Hepatic stellate cell (primary cell): Measurements from ENCODE around the gene SAPCD2.

Source experiments
- DNase-seq: peaks from one replicate; pipeline ENCODE4 v3.0.0; 2011; ENCODE audit warnings: low spot score

The SAPCD2 gene

DNA sequence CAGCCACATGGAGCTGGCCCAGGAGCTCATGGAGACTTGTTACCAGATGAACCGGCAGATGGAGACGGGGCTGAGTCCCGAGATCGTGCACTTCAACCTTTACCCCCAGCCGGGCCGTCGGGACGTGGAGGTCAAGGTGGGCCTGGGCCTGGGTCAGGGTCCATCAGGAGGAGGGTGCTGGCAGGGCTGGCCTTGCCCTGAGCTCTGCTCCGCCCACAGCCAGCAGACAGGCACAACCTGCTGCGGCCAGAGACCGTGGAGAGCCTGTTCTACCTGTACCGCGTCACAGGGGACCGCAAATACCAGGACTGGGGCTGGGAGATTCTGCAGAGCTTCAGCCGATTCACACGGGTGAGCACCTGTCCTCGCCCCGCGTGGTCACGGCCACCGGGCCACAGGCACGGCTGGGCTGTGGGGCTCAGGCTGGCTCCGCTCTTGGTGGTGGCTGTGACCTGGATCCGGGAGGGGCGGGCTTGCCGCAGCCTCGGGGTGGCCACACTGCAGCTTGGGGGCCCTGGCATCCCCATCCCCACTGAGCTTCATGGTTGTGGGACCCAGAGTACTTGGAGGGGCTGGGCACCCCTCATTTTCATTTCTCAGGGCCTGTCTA is 37.1 kb upstream of the SAPCD2 start:
- no peak for DNase-seq

DNA sequence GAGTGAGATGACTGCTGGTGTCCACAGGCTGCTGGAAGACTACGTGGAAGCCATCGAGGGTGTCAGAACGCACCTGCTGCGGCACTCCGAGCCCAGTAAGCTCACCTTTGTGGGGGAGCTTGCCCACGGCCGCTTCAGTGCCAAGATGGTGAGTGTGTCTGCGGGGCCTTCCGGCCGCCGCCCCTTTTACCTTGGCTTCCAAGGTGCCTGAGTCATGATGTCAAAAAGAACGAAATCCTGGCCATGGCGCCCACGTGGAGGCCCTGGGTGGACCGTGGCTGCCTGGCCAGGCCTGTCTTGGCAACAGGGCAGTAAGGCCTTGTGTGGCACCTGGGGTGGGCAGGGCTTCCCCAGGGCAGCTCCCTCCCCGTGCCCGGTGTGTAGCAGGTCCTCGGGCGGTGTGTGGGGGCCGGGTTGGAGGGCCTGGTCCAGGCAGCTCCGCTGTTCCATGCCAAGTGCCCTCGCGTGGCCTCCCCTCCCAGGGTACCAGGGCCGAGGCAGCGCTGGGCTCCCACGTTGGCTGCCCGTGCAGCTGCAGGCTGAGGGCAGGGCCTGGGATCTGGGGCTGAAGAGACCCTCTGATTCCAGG is 36.4 kb upstream of the SAPCD2 start:
- no peak for DNase-seq

DNA sequence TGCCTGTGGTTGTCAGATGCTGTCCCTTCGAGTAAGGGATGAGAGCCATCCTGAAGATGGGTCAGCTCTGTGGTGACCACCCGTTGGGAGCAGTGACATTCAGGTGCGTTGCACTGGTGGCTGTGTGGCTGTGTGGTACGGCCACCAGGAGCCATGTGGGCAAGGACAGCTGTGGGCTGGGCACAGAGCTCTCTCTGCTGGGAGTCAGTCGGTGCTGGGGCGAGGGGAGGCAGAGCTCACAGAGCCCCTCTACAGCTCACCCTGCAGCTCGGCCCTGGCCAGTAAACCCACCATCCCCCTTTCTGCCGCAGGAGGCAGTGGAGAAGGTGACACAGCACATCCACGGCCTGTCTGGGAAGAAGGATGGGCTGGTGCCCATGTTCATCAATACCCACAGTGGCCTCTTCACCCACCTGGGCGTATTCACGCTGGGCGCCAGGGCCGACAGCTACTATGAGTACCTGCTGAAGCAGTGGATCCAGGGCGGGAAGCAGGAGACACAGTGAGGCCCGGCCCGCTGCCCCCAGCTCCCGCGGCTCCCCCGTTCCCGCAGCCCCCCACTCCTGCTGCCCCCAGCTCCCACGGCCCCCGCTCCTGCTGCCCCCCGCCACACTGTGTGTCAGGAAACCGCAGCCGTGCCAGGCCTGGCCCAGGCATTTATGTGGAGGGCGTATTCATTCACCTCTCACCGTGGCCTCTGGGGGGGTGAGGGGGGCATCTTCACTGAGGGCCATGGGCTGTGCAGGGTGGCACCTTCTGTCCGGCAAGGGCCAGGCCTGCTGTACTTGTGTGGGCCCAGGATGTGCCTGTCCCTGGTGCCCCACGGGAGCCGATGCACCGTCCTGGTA is 35.7 kb upstream of the SAPCD2 start:
- DNase-seq: no peak

DNA sequence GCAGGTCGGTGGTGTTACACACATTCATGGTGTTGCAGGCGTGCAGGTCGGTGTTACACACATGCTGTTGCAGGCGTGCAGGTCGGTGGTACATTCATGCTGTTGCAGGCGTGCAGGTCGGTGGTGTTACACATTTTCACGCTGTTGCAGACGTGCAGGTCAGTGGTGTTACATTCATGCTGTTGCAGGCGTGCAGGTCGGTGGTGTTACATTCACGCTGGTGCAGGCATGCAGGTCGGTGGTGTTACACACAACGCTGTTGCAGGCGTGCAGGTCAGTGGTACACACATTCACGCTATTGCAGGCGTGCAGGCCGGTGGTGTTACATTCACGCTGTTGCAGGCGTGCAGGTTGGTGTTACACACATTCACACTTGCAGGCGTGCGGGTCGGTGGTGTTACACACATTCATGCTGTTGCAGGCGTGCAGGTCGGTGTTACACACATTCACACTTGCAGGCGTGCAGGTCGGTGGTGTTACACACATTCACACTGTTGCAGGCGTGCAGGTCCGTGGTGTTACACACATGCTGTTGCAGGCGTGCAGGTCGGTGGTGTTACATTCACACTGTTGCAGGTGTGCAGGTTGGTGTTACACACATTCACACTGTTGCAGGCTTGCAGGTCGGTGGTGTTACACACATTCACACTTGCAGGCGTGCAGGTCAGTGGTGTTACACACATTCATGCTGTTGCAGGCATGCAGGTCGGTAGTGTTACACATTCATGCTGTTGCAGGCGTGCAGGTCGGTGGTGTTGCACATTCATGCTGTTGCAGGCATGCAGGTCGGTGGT is 33.0 kb upstream of the SAPCD2 start:
- no peak for DNase-seq

DNA sequence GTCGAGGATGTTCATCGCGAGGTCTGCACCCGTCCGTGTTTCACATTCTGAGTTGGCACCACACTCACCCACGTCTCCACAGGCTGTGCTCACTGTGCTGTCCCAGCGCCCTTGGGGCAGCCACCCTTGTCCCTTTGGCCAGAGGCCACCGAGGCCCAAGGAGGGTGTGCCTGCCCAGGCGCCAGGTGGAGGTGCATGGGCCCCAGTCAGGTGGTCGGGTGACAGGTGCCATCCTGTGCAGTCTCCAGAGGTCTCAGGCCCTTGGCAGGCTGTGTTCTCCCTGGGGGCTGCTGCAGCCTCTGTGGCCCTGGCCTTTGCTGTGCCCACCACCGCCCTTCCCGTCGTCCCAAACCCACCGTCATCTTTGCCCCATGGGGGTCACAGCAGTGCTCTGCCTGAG is 28.9 kb upstream of the SAPCD2 start:
- no peak for DNase-seq

DNA sequence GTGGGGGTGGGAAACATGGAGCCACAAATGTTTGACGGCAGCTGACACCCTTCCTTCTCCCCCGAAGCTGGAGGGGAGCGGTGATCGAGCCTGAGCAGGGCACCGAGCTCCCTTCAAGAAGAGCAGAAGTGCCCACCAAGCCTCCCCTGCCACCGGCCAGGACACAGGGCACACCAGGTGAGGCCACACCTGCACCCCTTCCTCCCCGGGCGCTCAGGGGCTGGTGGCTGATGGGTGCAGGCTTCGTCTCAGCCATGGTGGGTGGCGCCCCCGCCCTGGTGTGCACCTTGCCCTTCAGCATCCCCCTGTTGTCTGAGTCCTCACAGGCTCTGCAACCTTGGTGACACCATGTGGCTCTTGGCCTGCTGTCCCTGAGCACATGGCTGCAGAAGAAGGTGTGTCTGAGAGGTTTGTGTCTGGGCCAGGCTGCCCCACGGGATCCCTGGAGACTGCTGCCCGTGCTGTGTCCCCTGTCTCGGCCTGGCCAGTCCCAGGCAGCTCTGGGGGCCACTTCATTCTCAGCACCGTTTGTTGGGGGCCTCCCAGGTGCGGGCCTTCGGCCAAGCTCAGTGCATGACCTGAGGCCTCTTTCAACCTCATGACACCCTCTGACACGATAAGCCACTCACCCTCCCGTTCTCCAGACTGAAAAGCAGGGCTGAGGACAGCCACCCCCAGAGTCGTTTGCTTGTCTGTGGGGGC is 27.6 kb upstream of the SAPCD2 start:
- DNase-seq: no peak

DNA sequence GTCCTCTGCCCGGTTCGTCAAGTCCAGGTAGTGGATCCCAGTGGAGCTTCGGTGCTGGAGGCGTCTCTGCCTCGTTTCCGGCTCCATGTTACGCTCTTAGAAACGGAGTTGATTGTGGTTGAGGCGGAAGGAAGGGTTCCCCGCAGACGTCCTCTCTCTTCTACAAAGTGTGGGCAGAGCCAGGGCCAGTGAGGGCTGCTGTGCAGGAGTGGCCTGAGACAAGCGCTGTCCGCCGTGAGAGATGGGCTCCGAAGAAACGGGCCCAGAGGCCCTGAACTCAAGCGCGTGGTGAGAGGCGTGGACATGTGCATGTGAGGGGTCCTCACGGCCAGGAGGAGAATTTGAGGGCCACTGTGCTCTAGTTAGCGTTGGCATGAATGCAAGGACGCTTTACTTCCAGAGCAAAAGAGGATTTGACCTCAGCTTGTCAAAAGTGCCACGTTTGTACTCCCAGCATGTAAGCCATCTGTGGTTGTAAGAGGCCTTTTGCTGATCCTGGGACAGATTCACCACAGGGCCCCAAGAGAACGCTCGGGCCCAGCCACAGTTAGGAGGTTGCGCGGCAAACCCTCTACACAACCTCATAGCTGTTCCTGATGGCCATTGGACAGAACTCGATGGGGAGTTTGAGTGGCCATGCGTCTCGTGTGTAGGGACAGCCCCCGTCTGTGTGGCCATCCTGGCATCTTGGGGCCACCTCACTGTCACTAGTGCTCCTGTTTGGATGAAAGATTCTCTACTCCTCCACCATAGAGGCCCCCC is 26.6 kb upstream of the SAPCD2 start:
- DNase-seq: no peak

DNA sequence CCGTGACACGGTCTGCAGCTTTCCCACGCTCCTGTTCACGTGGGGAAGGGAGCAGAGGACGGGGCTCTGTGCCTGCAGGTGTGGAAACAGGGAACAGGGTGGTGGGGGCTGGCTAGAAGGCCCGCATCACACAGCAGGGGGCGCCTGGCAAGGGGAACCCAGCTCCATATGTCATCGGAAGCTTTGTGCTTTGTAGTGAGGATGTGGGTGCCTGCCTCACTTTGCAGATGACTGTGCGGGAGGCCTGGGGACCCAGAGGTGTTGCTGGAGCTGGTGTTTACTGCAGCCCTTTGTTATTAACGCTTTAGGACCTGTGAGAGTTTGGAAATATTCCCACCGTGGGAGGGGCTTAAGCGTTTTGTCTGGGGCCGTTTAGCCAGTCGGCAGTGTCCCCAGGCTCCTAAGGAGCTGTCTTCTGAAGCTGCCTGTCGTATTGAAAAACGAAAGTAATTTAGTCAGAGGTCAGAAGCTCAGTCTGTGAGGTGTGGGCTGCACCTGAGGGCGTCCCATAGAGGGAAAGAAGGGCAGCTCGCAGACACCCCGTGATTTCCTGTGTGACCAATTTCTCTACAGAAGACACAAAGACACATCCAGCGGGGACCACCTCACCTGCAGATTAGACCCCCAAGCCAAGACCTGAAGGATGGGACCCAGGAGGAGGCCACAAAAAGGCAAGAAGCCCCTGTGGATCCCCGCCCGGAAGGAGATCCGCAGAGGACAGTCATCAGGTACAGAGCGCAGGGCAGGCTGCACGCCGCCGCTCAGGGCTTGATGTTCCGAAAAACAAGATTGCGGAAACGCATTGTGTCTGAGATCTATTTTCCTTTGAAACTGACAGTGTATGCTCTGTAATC is 25.5 kb upstream of the SAPCD2 start:
- no peak for DNase-seq

DNA sequence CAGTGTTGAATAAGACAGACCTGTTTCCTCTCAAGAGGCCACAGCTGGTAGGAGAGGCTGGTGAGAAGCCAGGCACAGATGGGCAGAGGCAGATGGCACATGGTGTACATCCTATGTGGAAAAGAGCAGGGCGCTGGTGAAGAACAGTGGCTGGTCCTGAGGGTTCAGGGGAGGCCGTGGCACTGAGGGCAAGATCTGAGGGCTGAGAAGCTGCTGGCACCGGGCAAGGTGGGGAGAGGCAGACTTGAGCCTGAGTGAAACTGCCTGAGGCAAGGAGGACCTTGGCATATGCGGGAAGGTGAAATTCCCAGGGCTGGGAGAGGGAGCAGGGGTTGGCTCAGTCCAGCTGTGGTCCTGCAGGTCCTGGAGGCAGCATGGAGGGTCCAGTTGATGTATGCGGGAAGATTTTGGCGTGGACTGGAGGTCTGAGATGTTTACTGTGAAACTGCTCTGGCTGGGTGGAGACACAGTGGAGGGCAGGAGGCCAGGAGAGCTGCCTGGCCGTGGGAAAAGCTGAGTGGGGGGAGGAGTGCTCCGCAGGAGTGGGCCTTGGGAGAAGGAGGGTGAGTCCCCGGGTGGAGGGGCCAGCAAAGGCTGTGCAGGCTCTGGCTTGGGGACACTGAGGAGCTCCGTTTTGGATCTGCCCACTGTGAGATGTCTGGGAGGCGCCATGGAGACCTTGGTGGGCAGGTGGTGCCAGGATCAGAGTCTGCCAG is 19.0 kb upstream of the SAPCD2 start:
- no peak for DNase-seq

DNA sequence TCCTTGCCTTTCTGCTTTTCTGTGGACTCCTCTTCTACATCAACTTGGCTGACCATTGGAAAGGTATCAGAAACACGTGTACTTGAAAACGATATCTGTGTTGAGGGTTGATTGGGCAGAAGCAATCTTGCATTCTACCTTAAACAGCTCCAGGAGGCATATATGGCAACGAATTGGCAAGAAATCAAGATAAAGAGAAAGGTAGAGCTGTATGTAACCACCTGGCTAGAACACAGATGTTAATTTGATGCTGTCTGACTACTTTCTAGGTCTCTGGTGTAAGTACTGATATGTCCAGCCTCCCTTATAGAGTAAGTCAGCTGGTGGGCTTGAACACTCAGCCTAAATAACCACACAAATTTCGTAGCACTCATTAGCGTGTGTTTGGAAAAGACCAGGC is 17.8 kb upstream of the SAPCD2 start:
- DNase-seq: no peak

DNA sequence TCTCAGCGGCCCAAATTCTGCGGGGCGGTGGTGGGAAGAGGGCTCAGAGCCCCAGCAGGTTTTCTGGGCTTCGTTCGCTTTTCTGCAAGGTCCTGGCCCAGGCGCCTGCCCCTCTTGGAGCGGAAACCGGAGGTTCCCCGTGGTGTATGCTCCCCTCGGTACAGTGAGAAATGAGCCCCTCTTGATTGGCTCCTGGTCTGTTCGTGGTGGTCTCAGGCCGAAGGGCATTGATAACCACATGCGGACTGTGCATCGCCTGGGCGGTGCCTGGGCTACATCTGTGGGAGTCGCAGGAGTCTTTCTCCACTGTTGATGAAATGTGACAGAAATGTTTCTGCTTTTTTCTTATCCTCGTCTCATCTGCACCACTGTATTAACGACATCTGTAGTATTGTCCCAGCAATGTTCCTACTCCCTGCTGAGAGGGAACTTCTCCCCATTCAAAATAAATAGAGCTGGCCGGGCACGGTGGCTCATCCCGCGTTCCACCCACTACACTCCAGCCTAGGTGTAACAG is 17.1 kb upstream of the SAPCD2 start:
- DNase-seq: no peak

DNA sequence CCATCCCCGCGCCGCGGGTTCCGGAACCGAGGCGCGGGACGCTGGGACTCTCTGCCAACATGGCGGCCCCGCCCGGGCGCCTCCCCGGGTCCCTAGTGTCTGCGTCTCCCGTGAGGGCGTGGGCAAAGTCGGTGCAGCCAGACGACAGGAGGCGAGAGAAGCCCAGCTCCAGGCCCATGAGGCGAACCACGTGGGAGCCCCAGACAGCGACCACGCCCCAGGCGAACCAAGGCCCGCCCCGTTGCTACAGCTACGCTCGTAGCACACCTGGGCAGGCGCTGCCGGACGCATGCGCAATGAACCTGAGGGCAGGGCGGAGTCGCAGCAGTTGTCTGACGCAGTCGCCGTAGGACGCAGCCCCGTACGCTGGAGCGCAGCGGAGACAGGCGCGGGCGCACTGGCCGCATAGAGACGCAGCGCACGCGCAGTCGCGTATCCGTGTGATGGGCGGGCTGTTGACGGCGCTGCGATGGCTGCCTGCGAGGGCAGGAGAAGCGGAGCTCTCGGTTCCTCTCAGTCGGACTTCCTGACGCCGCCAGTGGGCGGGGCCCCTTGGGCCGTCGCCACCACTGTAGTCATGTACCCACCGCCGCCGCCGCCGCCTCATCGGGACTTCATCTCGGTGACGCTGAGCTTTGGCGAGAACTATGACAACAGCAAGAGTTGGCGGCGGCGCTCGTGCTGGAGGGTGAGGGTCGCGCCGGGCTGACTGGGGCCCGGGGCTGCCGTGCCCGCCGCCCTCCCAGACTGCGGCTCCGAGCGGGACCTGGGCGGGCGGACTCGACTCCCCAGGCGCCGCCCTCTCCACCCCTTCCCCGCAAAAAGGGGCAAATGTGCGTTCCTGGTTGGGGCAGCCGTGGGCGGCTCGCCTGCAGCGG is 16.4 kb upstream of the SAPCD2 start, which contains the start of gene MAN1B1:
Gene MAN1B1, plus strand, starts transcription at position 455 of the 878 bp plus-strand sequence. Its CDS starts 15 bp downstream, at position 470.
- peak; percentile 99 for DNase-seq

DNA sequence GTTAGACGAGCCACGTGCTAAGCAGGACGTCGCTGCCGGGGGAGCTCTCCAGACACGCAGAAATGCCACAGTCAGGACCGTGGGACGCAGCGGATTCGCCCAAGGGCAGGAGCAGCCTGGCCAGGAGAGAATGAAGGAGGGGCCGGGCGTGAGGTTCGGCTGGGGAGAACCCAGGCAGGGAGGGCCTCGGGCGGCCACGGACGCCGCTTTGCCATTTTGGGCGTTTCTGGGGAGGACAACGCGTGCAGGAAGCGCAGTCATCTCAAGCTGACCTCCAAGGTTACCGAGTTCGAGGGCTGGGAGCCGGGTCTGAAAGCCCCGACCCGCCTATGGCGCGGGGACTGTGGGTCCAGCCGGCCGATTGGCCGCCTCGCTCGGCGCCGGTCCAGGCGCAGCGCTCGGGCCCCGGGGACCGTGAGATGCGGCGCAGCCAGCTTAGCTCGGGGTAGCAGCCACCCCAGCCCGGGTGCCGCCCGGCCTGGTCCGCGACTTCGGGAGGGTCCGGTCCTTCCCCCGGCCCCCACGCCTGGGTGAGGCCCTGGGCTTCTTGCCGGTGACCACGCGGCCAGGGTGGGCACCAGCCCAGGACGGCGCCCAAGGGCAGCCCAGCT is 15.7 kb upstream of the SAPCD2 start:
- DNase-seq: peak; percentile 51

DNA sequence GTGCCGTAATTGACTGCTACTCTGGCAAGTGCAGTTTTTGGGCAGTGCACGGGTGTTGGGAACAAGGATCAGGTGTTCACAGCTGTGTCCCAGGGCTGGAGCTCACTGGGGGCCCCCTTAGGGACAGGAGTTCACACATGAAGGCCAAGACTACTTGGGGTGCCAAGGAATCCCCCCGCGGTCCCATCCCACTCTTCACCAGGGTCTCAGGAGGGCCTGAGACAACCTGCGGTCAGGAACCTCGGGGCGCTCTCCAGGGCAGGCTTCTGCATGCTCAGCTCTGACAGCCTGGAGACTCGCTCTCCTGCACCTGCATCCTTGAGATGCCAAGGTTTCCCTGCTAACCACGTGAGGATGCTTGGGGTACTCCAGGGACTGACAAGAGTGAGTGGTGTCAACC is 14.2 kb upstream of the SAPCD2 start:
- DNase-seq: no peak

DNA sequence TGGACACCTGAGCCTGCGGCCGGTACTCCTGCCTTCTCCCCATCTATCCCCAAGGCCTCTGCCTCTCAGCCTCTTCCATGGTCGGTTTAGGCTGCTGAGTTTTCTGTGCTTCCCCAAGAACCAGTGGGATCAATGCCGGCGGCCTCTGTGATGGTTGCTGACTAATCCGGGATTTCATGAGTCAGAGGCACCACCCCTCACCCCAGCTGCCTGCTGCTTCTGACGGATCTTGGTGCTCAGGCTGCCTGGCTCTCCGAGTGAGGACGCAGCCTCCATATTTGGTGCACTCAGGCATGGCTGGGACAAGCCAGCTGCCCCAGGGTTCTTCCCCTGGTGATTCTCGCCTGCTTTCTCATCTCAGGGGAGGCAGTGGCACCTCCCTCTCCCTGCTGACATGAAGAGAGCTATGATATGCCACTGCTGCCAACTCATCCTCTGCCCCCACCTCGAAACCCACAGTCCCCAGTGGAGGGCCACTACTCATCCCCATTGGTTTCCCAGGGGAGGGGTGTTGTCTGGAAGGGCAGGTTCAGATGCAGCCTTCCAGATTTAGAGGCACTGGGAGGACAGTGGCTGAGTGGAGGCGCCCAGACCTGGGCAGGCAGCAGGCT is 13.1 kb upstream of the SAPCD2 start:
- peak; percentile 95 for DNase-seq

DNA sequence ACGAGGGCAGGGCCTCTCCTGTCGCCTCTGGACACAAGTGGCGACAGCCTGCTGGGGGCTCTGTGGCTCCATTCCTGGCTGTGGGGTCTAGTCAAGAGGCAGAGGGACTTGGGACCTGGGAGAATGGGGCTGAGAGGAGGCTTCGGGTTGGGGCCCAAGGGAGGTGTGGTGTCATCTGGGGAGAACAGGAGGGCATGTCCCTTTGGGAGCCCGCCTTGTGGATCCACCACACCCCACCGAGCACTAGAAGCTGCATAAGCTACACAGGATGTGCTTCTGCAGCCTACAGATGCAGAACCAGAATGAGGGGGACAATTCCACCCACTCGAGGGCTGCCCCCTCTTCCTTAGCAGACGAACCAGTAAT is 12.6 kb upstream of the SAPCD2 start:
- DNase-seq: no peak

DNA sequence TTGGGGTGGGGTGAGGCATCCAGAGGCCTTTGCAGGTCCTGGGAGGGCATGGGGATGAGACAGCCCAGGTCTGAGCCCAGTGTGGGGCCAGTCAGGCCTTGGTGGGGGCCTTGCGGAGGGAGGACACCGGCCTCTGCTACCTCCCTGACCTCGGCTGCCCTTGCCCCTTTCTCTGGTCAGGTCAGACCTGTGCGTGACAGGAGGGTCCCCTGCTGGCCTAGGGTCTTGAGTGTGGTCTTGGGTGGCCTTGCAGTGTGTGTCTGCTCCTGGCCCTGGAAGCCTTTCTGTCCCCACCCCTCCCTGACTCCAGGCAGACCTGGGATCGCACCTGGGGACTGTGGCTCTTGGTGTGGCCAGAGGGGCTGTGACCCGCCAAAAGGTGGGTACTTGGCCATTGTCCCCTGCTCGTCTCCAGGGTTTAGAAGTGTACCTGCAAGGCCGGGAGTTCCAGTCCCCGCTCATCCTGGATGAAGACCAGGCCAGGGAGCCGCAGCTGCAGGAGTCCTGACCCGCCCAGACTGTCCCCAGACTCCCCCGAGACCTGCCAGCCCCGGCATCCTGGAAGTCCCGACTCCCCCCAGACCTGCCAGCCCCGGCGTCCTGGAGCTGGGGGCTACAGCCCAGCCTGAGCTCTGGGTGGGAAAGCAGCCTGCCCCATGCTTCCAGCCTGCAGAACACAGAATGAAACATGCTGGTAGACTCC is 12.0 kb upstream of the SAPCD2 start:
- no peak for DNase-seq
